SK-N-MC (cell line): ENCODE data around the gene SLC6A9.

Experiments used
- EZH2 ChIP-seq: fragments of 200-600 bp; sonication (generic); IDR thresholded peaks from one replicate; pipeline ENCODE4 v1.6.1; 2017; ENCODE audit warnings: antibody characterized with exemption
- FOXP2 ChIP-seq: optimal IDR thresholded peaks from 2 replicates; pipeline ENCODE3; 2011; ENCODE audit warnings: mild to moderate bottlenecking, moderate library complexity; ENCODE audit not compliant: insufficient read depth; ENCODE audit errors: extremely low read length, control extremely low read depth
- POLR2AphosphoS5 ChIP-seq: IDR thresholded peaks from 2 replicates; pipeline ENCODE4 v1.6.1; 2012; ENCODE audit warnings: mild to moderate bottlenecking, low read depth, low read length, borderline replicate concordance

GRCh38 chr1:43983253-43983899 is 47.9 kb downstream of the SLC6A9 start:
- TF ChIP-seq EZH2 (no peak), POLR2AphosphoS5 (no peak), FOXP2 (no peak)
